ENCODE data around the gene M1AP. TPM values are rescaled to one million over a fixed set of nuclear protein-coding genes. Genes with fewer than 3 reads are reported as not detected.
A peak's percentile ranks its signal among the peaks of the same experiment; 100 is the strongest.
"Not testable (repeated sequence)": the region's sequence is repeated elsewhere in the genome, so short reads cannot be mapped to it uniquely, and the experiment has no call there.

Gene M1AP
- total RNA-seq, 1 experiment from 2014 or later = 7.6 TPM

DNA sequence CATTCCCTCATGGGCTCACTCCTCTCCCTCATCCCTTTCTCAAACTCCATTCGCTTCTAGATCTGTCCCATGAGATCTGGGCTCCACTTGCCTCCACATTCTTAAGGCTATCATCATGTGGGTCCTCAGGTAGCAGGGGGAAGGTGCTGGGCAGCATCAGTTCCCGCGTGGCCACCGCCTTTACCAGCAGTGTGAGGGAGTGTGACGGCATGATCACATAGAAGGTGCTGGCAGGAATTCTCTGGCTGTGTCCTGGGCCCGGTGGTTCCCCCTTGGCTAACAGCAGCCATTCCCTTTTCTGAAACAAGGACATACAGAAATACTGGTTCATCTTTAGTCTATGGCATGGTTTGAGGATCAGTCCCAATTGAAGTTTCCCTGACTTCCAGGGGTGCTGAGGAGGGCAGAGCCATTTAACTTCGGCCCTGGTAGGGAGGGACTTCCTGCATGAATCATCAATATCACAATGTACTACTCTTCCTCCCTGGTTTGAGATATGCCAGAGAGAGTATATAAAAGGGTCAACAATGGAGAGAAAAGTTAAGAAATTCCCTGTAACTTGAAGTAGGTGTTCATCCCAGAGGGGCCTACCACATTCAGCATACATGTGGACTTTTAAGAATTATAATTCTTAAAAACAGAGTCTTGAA lies 85.9 kb downstream of the M1AP start:
- no peaks in the 10 kb centered on the region for H3K9me3 Mint-ChIP-seq
- Histone ChIP-seq H2BK15ac (ENCODE audit: low read depth, low read length) (0 out of 2 replicates have a peak overlapping the region, but pooled peaks have one; percentile 53), H3K79me1 (ENCODE audit: insufficient read depth, low read depth, low read length, poor library complexity, severe bottlenecking) (no peaks in the 10 kb centered on the region), H4K91ac (ENCODE audit: insufficient read length, low read depth, low read length) (no peak overlapping the region), H2BK5ac (ENCODE audit: insufficient read length, low read length) (no peak overlapping the region), H3K4me2 (ENCODE audit: insufficient read depth, insufficient read length, low read length) (no peak overlapping the region), H4K5ac (ENCODE audit: insufficient read length, low read depth, low read length) (no peak overlapping the region), H3K79me2 (ENCODE audit: insufficient read depth, low read length) (no peaks in the 10 kb centered on the region), H2BK12ac (ENCODE audit: insufficient read length, low read depth, low read length) (no peak overlapping the region), H3K9me3 (ENCODE audit: control insufficient read depth, low read depth, low read length) (no peaks in the 10 kb centered on the region), H4K8ac (replicated peaks; ENCODE audit: insufficient read length, low read depth, low read length) (no peak overlapping the region), H2AK5ac (ENCODE audit: insufficient read length, low read length) (no peak overlapping the region), H2BK20ac (ENCODE audit: low read depth, low read length, poor library complexity, severe bottlenecking) (no peak overlapping the region), H3K23me2 (ENCODE audit: insufficient read length, low read depth, low read length, poor library complexity, severe bottlenecking) (no peaks in the 10 kb centered on the region), H3K18ac (ENCODE audit: insufficient read length, low read depth, low read length) (no peak overlapping the region), H3K9ac (ENCODE audit: extremely low read depth, insufficient read length, low read length) (no peak overlapping the region), H3K27ac (ENCODE audit: insufficient read length, low read depth, low read length) (no peak overlapping the region), H3K4ac (ENCODE audit: low read depth, low read length) (no peak overlapping the region), H3K23ac (ENCODE audit: insufficient read length, low read depth, low read length) (no peak overlapping the region), H2BK120ac (ENCODE audit: low read depth, low read length, poor library complexity, severe bottlenecking) (no peak overlapping the region), H3K56ac (ENCODE audit: insufficient read length, low read depth, low read length) (no peak overlapping the region), H3K4me1 (ENCODE audit: insufficient read depth, low read length) (0 out of 2 replicates have a peak, but pooled peaks cover 3% of the 10 kb centered on the region), H3T11ph (ENCODE audit: low read length) (no peak overlapping the region), H3K27me3 (ENCODE audit: insufficient read depth, low read length) (no peaks in the 10 kb centered on the region), H2AFZ (ENCODE audit: low read length) (no peak overlapping the region), H4K20me1 (ENCODE audit: control insufficient read depth, insufficient read depth, insufficient read length) (no peaks in the 10 kb centered on the region), H3K14ac (ENCODE audit: insufficient read depth, low read length) (no peak overlapping the region)
- no CpG with 5 or more reads among the region's 7 CpGs for WGBS (ENCODE audit: extremely low coverage, insufficient read length, low lambda C conversion rate)
- TF ChIP-seq, protein P1, sequence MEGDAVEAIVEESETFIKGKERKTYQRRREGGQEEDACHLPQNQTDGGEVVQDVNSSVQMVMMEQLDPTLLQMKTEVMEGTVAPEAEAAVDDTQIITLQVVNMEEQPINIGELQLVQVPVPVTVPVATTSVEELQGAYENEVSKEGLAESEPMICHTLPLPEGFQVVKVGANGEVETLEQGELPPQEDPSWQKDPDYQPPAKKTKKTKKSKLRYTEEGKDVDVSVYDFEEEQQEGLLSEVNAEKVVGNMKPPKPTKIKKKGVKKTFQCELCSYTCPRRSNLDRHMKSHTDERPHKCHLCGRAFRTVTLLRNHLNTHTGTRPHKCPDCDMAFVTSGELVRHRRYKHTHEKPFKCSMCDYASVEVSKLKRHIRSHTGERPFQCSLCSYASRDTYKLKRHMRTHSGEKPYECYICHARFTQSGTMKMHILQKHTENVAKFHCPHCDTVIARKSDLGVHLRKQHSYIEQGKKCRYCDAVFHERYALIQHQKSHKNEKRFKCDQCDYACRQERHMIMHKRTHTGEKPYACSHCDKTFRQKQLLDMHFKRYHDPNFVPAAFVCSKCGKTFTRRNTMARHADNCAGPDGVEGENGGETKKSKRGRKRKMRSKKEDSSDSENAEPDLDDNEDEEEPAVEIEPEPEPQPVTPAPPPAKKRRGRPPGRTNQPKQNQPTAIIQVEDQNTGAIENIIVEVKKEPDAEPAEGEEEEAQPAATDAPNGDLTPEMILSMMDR (conservative IDR thresholded peaks at IDR 0.05) = no peak
- H3K4me3 Mint-ChIP-seq = no peak overlapping the region
- H3K27ac Mint-ChIP-seq = peak overlapping the region in 1 of 3 experiments; percentile 54; a peak in 1 of 7 replicates
- peaks cover 9 to 14% of the 10 kb centered on the region in 2 experiments for H3K4me1 Mint-ChIP-seq
- DNase-seq = no peak
- H3K36me3 Mint-ChIP-seq (ENCODE audit: insufficient read depth in 1 of 3, low read depth in 3 of 3) = 0 out of 7 replicates have a peak, but pooled peaks cover 0 to 3% (median 1%) of the 10 kb centered on the region in 3 experiments
- H3K27me3 Mint-ChIP-seq (ENCODE audit: low read depth) = peaks cover 20% of the 10 kb centered on the region

DNA sequence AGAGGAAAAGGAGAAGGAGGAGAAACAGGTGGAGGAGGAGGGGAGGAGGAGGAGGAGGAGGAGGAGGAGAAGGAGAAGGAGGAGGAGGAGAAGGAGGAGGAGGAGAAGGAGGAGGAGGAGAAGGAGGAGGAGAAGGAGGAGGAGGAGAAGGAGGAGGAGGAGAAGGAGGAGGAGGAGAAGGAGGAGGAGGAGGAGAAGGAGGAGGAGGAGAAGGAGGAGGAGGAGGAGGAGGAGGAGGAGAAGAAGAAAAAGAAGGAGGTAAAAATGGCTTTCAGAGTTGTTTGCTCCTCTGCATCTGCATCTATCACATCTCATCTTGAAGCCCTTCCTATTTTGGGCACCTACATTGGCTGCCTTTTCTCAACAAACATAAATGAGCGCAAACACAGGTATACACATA lies 87.1 kb downstream of the M1AP start:
- WGBS (ENCODE audit: extremely low coverage, insufficient read length, low lambda C conversion rate) = no CpG with 5 or more reads among the region's 1 CpG
- H2AK5ac ChIP-seq (ENCODE audit: insufficient read length, low read length); H2BK120ac ChIP-seq (ENCODE audit: low read depth, low read length, poor library complexity, severe bottlenecking); H3K9me3 Mint-ChIP-seq; H3K56ac ChIP-seq (ENCODE audit: insufficient read length, low read depth, low read length); H4K8ac ChIP-seq (replicated peaks; ENCODE audit: insufficient read length, low read depth, low read length); H3K27me3 ChIP-seq (ENCODE audit: insufficient read depth, low read length); H4K5ac ChIP-seq (ENCODE audit: insufficient read length, low read depth, low read length); H3K23ac ChIP-seq (ENCODE audit: insufficient read length, low read depth, low read length); H3K23me2 ChIP-seq (ENCODE audit: insufficient read length, low read depth, low read length, poor library complexity, severe bottlenecking); H3T11ph ChIP-seq (ENCODE audit: low read length); H2BK12ac ChIP-seq (ENCODE audit: insufficient read length, low read depth, low read length); H3K4me1 ChIP-seq (ENCODE audit: insufficient read depth, low read length); H3K9ac ChIP-seq (ENCODE audit: extremely low read depth, insufficient read length, low read length); H2BK15ac ChIP-seq (ENCODE audit: low read depth, low read length); H3K4me3 Mint-ChIP-seq; H3K27ac Mint-ChIP-seq; H3K79me2 ChIP-seq (ENCODE audit: insufficient read depth, low read length); H2BK5ac ChIP-seq (ENCODE audit: insufficient read length, low read length); H4K91ac ChIP-seq (ENCODE audit: insufficient read length, low read depth, low read length); H3K79me1 ChIP-seq (ENCODE audit: insufficient read depth, low read depth, low read length, poor library complexity, severe bottlenecking); H4K20me1 ChIP-seq (ENCODE audit: control insufficient read depth, insufficient read depth, insufficient read length); H2BK20ac ChIP-seq (ENCODE audit: low read depth, low read length, poor library complexity, severe bottlenecking); H3K4me2 ChIP-seq (ENCODE audit: insufficient read depth, insufficient read length, low read length); H3K18ac ChIP-seq (ENCODE audit: insufficient read length, low read depth, low read length); H3K4ac ChIP-seq (ENCODE audit: low read depth, low read length); H3K27ac ChIP-seq (ENCODE audit: insufficient read length, low read depth, low read length); H3K9me3 ChIP-seq (ENCODE audit: control insufficient read depth, low read depth, low read length); H3K14ac ChIP-seq (ENCODE audit: insufficient read depth, low read length); DNase-seq; H2AFZ ChIP-seq (ENCODE audit: low read length): not testable (repeated sequence)
- peaks cover 9 to 14% of the 10 kb centered on the region in 2 experiments for H3K4me1 Mint-ChIP-seq
- peaks cover 24% of the 10 kb centered on the region for H3K27me3 Mint-ChIP-seq (ENCODE audit: low read depth)
- H3K36me3 Mint-ChIP-seq (ENCODE audit: insufficient read depth in 1 of 3, low read depth in 3 of 3) = peaks cover 0 to 15% (median 12%) of the 10 kb centered on the region in 3 experiments; a peak in 4 of 7 replicates
